ENCODE measurements around the gene RIMS4.

The RIMS4 gene

GRCh38 chr20:44788706-44789456, 21.5 kb downstream of the RIMS4 start:
- Histone ChIP-seq H3K9ac (ENCODE audit: low read length) (no peak overlapping the region), H2AFZ (ENCODE audit: low read length) (no peak overlapping the region), H3K9me2 (replicated peaks; ENCODE audit: insufficient read depth, low read length) (no peaks in the 10 kb centered on the region), H3F3A (ENCODE audit: insufficient read depth, low read length) (no peaks in the 10 kb centered on the region), H3K27me3 (replicated peaks; ENCODE audit: insufficient read depth, low read length) (peaks cover 52% of the 10 kb centered on the region), H4K20me1 (ENCODE audit: insufficient read depth, low read length) (no peaks in the 10 kb centered on the region), H3K27ac (ENCODE audit: low read length) (no peak overlapping the region), H3K9me3 (replicated peaks; ENCODE audit: insufficient read depth, low read length) (no peaks in the 10 kb centered on the region), H3K36me3 (replicated peaks; ENCODE audit: insufficient read depth, low read length) (no peaks in the 10 kb centered on the region), H3K4me2 (ENCODE audit: low read depth, low read length) (no peak overlapping the region), H3K4me1 (ENCODE audit: low read length) (no peaks in the 10 kb centered on the region), H3K79me2 (ENCODE audit: low read length) (no peaks in the 10 kb centered on the region), H3K4me3 (ENCODE audit: low read length) (no peak overlapping the region)
- DNase-seq, result no peak
- no peak for TF ChIP-seq EZH2phosphoT487 (IDR thresholded peaks at IDR 0.05; ENCODE audit: low read length)
- no peak for TF ChIP-seq EZH2 (optimal IDR thresholded peaks at IDR 0.05; ENCODE audit: low read depth, low read length)
- TF ChIP-seq CTCF (IDR thresholded peaks at IDR 0.05; ENCODE audit: low read length), result no peak

- no peak overlapping the region for H3K9ac ChIP-seq (ENCODE audit: low read length)
- no peak overlapping the region for H2AFZ ChIP-seq (ENCODE audit: low read length)
- H3K9me2 ChIP-seq (replicated peaks; ENCODE audit: insufficient read depth, low read length), result no peaks in the 10 kb centered on the region
- no peaks in the 10 kb centered on the region for H3K4me1 ChIP-seq (ENCODE audit: low read length)
- no peaks in the 10 kb centered on the region for H3F3A ChIP-seq (ENCODE audit: insufficient read depth, low read length)
- H3K79me2 ChIP-seq (ENCODE audit: low read length), result no peaks in the 10 kb centered on the region
- no peak overlapping the region for H3K4me2 ChIP-seq (ENCODE audit: low read depth, low read length)
- TF ChIP-seq EZH2phosphoT487 (IDR thresholded peaks at IDR 0.05; ENCODE audit: low read length), result no peak
- TF ChIP-seq EZH2 (optimal IDR thresholded peaks at IDR 0.05; ENCODE audit: low read depth, low read length), result no peak
- TF ChIP-seq CTCF (IDR thresholded peaks at IDR 0.05; ENCODE audit: low read length), result no peak
- H3K4me3 ChIP-seq (ENCODE audit: low read length), result no peak overlapping the region
- no peaks in the 10 kb centered on the region for H3K9me3 ChIP-seq (replicated peaks; ENCODE audit: insufficient read depth, low read length)
- H3K36me3 ChIP-seq (replicated peaks; ENCODE audit: insufficient read depth, low read length), result no peaks in the 10 kb centered on the region
- peaks cover 58% of the 10 kb centered on the region for H3K27me3 ChIP-seq (replicated peaks; ENCODE audit: insufficient read depth, low read length)
- no peaks in the 10 kb centered on the region for H4K20me1 ChIP-seq (ENCODE audit: insufficient read depth, low read length)
- no peak for DNase-seq
- no peak overlapping the region for H3K27ac ChIP-seq (ENCODE audit: low read length)
Measured at GRCh38 chr20:44787299-44787698, 23.0 kb downstream of the RIMS4 start.

GRCh38 chr20:44785768-44786167, 24.6 kb downstream of the RIMS4 start:
- Histone ChIP-seq H3K27me3 (replicated peaks; ENCODE audit: insufficient read depth, low read length) (peaks cover 64% of the 10 kb centered on the region), H3K79me2 (ENCODE audit: low read length) (no peaks in the 10 kb centered on the region), H3K9ac (ENCODE audit: low read length) (no peak overlapping the region), H3F3A (ENCODE audit: insufficient read depth, low read length) (no peaks in the 10 kb centered on the region), H3K27ac (ENCODE audit: low read length) (no peak overlapping the region), H3K9me3 (replicated peaks; ENCODE audit: insufficient read depth, low read length) (no peaks in the 10 kb centered on the region), H3K36me3 (replicated peaks; ENCODE audit: insufficient read depth, low read length) (no peaks in the 10 kb centered on the region), H2AFZ (ENCODE audit: low read length) (no peak overlapping the region), H3K4me3 (ENCODE audit: low read length) (no peak overlapping the region), H4K20me1 (ENCODE audit: insufficient read depth, low read length) (no peaks in the 10 kb centered on the region), H3K9me2 (replicated peaks; ENCODE audit: insufficient read depth, low read length) (no peaks in the 10 kb centered on the region), H3K4me1 (ENCODE audit: low read length) (no peaks in the 10 kb centered on the region), H3K4me2 (ENCODE audit: low read depth, low read length) (no peak overlapping the region)
- no peak for DNase-seq
- TF ChIP-seq CTCF (IDR thresholded peaks at IDR 0.05; ENCODE audit: low read length) (no peak), EZH2phosphoT487 (IDR thresholded peaks at IDR 0.05; ENCODE audit: low read length) (no peak), EZH2 (optimal IDR thresholded peaks at IDR 0.05; ENCODE audit: low read depth, low read length) (no peak)

All from MM.1S (cell line).